Measurements from ENCODE around the gene LRRC8A.
"Not testable (repeated sequence)": the region's sequence is repeated elsewhere in the genome, so short reads cannot be mapped to it uniquely, and the experiment has no call there.

The LRRC8A gene

GRCh38 chr9:128881884-128882676 is at the start of gene LRRC8A, which contains the start of gene KYAT1:
LRRC8A (plus strand) TSS chr9:128882133; CDS start chr9:128907165, 25,032 bp downstream.
KYAT1 (minus strand) TSS chr9:128881950; CDS start chr9:128845405, 36,545 bp downstream.
- peak; percentile 86 to 96 for DNase-seq

GRCh38 chr9:128833696-128834095 is 48.2 kb upstream of the LRRC8A start:
- DNase-seq, result no peak

- no peak for DNase-seq
Measured at GRCh38 chr9:128835246-128836210, 46.4 kb upstream of the LRRC8A start.

DNA sequence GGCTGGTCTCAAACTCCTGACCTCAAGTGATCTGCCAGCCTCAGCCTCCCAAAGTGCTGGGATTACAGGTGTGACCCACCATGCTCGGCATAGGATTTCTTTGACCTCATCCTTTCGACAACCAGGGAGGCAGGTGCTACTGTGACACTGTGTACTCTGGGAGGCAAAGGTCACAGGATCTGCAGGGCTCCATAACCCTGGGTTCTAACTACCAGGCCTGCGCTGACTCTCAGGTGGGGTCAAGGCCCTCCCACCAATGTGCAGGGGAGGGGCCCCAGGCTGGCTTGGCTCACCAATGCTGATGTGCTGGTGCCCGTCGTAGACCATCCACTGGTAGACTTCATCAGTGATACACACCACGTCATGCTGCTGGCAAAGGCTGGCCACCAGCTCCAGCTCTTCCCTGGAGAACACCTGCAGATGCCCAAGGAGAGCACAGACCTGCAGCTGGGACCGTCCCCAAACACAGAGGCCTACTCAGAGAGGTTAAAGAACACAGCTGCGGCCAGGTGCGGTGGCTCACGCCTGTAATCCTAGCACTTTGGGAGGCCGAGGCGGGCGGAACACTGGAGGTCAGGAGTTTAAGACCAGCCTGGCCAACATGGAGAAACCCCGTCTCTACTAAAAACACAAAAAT is 45.3 kb upstream of the LRRC8A start:
- no peak for DNase-seq

GRCh38 chr9:128838338-128838737 is 43.6 kb upstream of the LRRC8A start:
- no peak for DNase-seq

- DNase-seq, result no peak
Measured at GRCh38 chr9:128840524-128840923, 41.4 kb upstream of the LRRC8A start.

GRCh38 chr9:128841694-128842492 is 40.0 kb upstream of the LRRC8A start:
- no peak for DNase-seq

- not testable (repeated sequence) for DNase-seq
Measured at GRCh38 chr9:128843171-128843570, 38.8 kb upstream of the LRRC8A start.

GRCh38 chr9:128845186-128845931 is 36.6 kb upstream of the LRRC8A start:
- DNase-seq, result peak; percentile 55 to 79

GRCh38 chr9:128846680-128847030 is 35.3 kb upstream of the LRRC8A start:
- no peak for DNase-seq

- no peak for DNase-seq
Measured at GRCh38 chr9:128847803-128848202, 34.1 kb upstream of the LRRC8A start.

- not testable (repeated sequence) for DNase-seq
Measured at GRCh38 chr9:128851024-128851423, 30.9 kb upstream of the LRRC8A start.

- peak in 1 of 2 experiments; percentile 45 for DNase-seq
Measured at GRCh38 chr9:128851779-128852600, 29.9 kb upstream of the LRRC8A start.

GRCh38 chr9:128852646-128853045 is 29.3 kb upstream of the LRRC8A start:
- DNase-seq, result not testable (repeated sequence)

DNA sequence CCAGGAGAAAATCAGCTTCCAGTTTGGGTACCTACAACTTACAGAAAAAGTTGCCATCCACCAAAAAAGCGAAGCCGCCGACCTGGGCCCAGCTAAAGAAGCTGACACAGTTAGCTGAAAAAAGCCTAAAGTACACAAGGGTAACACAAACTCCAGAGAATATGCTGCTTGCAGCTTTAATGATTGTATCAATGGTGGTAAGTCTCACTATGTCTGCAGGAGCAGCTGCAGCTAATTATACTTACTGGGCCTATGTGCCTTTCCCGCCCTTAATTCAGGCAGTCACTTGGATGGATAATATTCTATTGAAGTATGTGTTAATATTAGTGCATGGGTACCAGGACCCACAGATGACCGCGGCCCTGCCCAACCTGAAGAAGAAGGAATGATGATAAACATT is 27.5 kb upstream of the LRRC8A start:
- not testable (repeated sequence) for DNase-seq

- DNase-seq, result not testable (repeated sequence)
Measured at GRCh38 chr9:128858476-128858875, 23.5 kb upstream of the LRRC8A start.

GRCh38 chr9:128860937-128861336 is 21.0 kb upstream of the LRRC8A start:
- no peak for DNase-seq

DNA sequence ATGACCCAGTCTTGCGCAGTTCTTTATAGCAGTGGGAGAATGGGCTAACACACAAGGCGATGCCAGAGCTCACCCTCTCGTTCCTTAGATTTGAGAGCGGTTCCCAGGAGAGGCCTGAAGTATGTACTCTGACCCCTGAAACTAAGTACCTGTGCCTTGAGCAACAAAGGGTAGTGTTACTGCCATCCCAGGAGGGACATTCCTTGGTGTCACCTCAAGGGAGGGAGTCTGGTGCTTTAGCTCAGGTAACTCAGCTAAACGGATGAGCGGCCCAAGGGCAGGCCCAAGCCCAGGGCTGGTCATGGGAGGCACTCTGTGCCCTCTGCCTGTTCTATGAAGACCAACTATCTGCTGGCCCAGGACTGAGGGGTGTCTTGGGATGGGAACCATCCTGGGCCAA is 20.4 kb upstream of the LRRC8A start:
- no peak for DNase-seq

- no peak for DNase-seq
Measured at GRCh38 chr9:128862401-128862851, 19.5 kb upstream of the LRRC8A start.

DNA sequence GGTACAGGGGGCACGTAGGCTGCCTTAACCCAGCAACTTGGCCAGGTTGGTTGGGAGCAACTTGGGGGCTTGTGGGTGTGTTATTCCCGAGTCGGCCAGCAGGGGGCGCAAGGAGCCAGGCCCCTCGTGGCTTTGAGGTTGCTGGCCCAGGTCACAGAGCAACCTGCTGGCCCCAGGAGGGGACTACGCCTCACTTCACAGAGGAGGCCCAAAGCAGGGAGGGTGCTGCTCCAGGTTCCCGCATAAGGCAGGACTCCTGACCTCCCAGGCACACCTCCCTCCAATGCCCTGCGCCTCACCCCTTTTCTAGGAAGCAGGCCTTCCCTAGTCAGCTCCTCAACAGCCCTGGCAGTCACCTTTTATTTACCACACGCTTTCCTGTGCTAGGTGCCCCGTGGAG is 18.3 kb upstream of the LRRC8A start:
- peak; percentile 14 to 68 for DNase-seq

Data from NCI-H526 (cell line).